AG04449 (cell line): Measurements from ENCODE around the gene KANK4.

Experiments
- CTCF ChIA-PET: fragments of 350-600 bp; formaldehyde crosslinking; extraction: SDS; loops from one replicate; lab custom pipeline; 2021; ENCODE audit warnings: antibody characterized with exemption; lab: Yijun Ruan, JAX
- POLR2A ChIA-PET: fragments of 400-600, 350-600 bp; formaldehyde crosslinking; extraction: SDS; loops from one replicate; lab custom pipeline; 2020; ENCODE audit warnings: antibody characterized with exemption, inconsistent platforms; lab: Yijun Ruan, JAX
- DNase-seq: peaks from one replicate; pipeline ENCODE4 v3.0.0-alpha.2; 2010; ENCODE audit warnings: low read depth, low spot score
- H3K4me3 ChIP-seq: 2 replicates; pipeline ENCODE4 v1.5.1; 2011; ENCODE audit warnings: low read depth, mild to moderate bottlenecking, control low read depth, low read length
- CTCF ChIP-seq: IDR thresholded peaks from one replicate; pipeline ENCODE4 v1.5.1; 2011; ENCODE audit warnings: mild to moderate bottlenecking, moderate library complexity, low read length, control low read depth, inconsistent platforms; ENCODE audit not compliant: insufficient read depth; ENCODE audit errors: missing control alignments

Gene KANK4

GRCh38 chr1:62269439-62269838 lies 49.8 kb downstream of the KANK4 start:
- H3K4me3 ChIP-seq: no peak overlapping the region
- POLR2A ChIA-PET: no interaction called here
- DNase-seq: no peak
- CTCF ChIA-PET: no interaction called here
- no peak for TF ChIP-seq CTCF

- TF ChIP-seq CTCF: no peak
- DNase-seq: no peak
- CTCF ChIA-PET: no interaction called here
- H3K4me3 ChIP-seq: no peak overlapping the region
- POLR2A ChIA-PET: no interaction called here
These were observed 50.9 kb downstream of the KANK4 start for GRCh38 chr1:62268315-62268714.

DNA sequence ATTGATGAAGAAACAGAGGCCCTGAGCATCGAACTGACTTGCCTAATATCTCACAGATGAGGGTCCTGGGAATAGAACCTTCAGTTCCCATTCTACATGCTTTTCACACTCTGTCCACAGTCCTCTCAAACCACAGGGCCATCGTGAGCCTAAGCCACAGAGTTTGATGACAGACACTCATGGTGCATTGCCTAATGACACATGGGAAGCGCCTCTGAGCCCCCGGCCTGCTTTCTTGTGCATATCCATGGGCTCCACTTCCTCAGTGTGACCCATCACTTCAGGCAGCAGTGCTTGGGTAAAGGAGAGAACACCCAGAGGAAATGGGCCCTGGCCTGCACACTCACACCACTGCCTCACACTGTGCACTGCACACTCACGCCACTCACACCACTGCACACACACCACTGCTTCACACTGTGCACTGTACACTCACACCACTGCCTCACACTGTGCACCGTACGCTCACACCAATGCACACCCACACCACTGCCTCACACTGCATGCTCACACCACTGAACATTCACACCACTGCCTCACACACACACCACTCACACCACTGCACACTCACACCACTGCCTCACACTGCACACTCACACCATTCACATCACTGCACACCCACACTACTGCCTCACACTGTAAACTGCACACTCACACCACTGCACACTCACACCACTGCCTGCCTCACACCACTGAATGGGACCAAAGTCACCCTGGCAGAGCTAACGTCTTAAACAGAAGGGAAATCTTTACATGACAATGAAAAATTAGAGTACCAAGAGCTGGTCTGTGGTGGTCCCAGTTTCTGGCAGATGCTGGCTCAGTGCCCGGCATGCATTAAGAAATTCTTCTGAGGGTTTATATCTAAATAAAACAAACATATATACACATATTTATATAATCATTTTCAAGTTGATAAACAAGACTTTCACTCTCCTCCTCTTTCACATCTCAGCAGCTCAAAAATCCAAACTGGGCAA lies 53.0 kb downstream of the KANK4 start:
- no peak for TF ChIP-seq CTCF
- no peak overlapping the region for H3K4me3 ChIP-seq
- POLR2A ChIA-PET: no interaction called here
- CTCF ChIA-PET: no interaction called here
- no peak for DNase-seq

DNA sequence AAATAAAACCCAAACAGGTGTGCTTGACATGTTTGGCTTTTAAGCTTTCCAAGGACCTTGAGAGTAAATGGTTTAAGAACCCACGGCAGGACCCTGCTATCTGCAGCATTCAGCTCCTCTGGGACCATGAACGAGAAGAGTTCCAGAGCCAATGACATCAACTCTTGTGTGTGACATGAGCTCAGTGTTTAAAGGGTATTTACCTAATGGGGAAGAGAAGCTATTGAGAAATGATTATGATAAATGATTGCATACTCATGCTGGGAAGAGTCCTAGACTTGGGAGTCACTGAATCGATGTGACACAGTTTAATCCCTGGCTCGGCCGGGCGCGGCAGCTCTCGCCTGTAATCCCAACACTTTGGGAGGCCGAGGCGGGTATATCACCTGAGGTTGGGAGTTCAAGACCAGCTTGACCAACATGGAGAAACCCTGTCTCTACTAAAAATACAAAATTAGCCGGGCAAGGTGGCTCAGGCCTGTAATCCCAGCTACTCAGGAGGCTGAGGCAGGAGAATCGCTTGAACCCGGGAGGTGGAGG lies 55.4 kb downstream of the KANK4 start:
- CTCF ChIA-PET: no interaction called here
- no peak overlapping the region for H3K4me3 ChIP-seq
- DNase-seq: no peak
- no peak for TF ChIP-seq CTCF
- POLR2A ChIA-PET: no interaction called here

DNA sequence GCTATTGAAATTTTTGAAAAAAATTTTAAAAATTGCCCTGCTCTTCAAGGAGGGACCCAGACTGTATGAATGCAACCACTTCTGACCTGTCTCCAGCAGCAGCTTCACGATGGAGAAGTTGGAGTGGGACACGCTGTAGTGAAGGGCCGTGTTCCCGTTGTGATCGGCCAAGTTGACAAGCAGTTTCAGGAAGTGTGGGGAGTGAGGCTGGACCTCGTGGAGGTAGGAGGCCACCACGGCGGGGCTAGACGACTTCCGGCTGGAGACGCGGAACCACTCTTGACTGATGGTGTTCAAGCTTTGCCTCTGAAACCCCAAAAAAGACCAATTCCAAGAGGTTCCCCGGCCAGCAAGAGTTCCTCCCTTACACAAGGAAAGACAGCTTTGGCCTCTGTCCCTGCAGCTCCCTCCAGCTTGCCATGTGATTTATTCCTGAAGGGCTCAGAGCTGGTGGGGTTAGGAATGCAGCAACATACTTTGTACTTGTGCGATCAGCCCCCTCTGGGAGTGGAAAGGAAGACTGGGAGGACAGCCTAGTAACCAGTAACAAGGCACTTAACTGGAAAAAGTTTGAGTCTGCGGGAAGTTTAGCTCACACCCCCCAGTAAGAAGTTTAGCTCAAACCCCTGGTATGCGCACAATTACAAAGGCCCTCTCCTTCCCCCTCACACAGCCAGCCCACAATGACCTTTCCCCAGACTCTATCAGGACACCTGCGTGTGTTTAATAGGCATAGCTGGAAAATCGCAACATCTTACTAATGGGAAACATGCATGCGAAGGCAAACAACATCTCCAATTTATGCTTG lies 56.0 kb downstream of the KANK4 start:
- POLR2A ChIA-PET: no interaction called here
- DNase-seq: no peak
- no peak for TF ChIP-seq CTCF

DNA sequence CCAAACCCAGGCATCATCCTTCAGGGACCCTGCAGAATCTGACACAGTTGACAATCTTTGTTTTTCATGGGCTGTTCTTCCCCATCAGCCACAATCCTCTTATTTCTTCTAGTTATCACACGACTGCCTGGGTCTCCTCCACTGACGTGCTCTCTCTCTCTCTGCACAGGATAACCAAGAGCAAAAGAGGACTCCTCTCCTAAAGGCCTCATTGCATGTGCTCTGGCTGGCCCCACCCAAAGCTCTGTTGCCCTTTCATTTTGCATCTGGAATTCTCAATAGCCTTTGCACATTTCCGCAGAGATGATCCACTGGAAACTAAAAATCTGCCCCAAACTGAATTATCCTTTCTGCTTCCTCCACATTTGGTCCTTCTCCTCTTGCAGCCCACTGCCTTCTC lies 58.5 kb downstream of the KANK4 start:
- ChIA-PET POLR2A (no interaction called here), CTCF (no interaction called here)

More for the DNA sequence above, 56.0 kb downstream of the KANK4 start:
- CTCF ChIA-PET: no interaction called here
- H3K4me3 ChIP-seq: no peak overlapping the region

More for the DNA sequence above, 58.5 kb downstream of the KANK4 start:
- TF ChIP-seq CTCF: no peak
- no peak for DNase-seq
- no peak overlapping the region for H3K4me3 ChIP-seq
